ENCODE data around the gene KRTAP5-8. TPM values are rescaled to one million over a fixed set of nuclear protein-coding genes. Genes with fewer than 3 reads are reported as not detected.
A peak's percentile ranks its signal among the peaks of the same experiment; 100 is the strongest.

The KRTAP5-8 gene
- total RNA-seq, 1 donor from 2014 or later, result not detected

DNA sequence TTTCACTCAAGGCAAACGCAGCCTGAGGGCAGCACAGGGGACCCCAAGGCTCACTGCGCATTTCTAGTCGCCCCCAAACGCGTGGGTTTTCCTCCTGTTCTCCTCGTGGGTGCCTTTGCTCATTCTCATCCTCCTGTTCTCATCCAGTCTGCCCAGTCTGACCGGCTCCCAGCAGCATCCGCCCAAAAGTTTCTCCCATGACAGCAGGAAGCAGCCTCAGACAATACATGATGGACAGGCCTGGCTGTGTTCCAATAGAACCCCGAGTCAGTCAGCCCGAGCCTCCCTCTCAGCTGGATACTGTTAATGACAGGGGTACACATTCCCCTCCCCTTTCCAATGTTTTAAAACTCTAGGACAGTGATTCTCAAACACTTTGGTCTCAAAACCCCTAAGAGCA, 33.3 kb upstream of the KRTAP5-8 start:
- H3K9me3 Mint-ChIP-seq, result peaks cover 13% of the 10 kb centered on the region
- Histone ChIP-seq H3F3A (ENCODE audit: low read depth) (peaks cover 4% of the 10 kb centered on the region), H3K9me3 (ENCODE audit: low read depth) (peaks cover 6% of the 10 kb centered on the region), H3K4me1 (peaks cover 15% of the 10 kb centered on the region), H3K9ac (no peak overlapping the region), H3K27ac (no peak overlapping the region), H2AFZ (replicated peaks) (no peak overlapping the region), H3K79me2 (ENCODE audit: low read depth) (no peaks in the 10 kb centered on the region), H3K27me3 (no peaks in the 10 kb centered on the region), H3K4me2 (peak overlapping the region; percentile 64), H4K20me1 (ENCODE audit: low read depth) (no peaks in the 10 kb centered on the region), H3K36me3 (no peaks in the 10 kb centered on the region), H3K4me3 (no peak overlapping the region)
- DNase-seq (ENCODE audit: low spot score), result peak; percentile 66
- TF ChIP-seq EZH2phosphoT487 (IDR thresholded peaks at IDR 0.05) (no peak), EZH2 (IDR thresholded peaks at IDR 0.05) (no peak)
- TF ChIP-seq, protein P1, sequence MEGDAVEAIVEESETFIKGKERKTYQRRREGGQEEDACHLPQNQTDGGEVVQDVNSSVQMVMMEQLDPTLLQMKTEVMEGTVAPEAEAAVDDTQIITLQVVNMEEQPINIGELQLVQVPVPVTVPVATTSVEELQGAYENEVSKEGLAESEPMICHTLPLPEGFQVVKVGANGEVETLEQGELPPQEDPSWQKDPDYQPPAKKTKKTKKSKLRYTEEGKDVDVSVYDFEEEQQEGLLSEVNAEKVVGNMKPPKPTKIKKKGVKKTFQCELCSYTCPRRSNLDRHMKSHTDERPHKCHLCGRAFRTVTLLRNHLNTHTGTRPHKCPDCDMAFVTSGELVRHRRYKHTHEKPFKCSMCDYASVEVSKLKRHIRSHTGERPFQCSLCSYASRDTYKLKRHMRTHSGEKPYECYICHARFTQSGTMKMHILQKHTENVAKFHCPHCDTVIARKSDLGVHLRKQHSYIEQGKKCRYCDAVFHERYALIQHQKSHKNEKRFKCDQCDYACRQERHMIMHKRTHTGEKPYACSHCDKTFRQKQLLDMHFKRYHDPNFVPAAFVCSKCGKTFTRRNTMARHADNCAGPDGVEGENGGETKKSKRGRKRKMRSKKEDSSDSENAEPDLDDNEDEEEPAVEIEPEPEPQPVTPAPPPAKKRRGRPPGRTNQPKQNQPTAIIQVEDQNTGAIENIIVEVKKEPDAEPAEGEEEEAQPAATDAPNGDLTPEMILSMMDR (IDR thresholded peaks at IDR 0.05), result no peak
- H3K27ac Mint-ChIP-seq, result peak overlapping the region; percentile 78
- H3K4me1 Mint-ChIP-seq, result peaks cover 19% of the 10 kb centered on the region
- H3K36me3 Mint-ChIP-seq, result peaks cover 13% of the 10 kb centered on the region
- H3K27me3 Mint-ChIP-seq (ENCODE audit: insufficient read depth, low read depth), result peaks cover 2% of the 10 kb centered on the region
- H3K4me3 Mint-ChIP-seq, result no peak overlapping the region

DNA sequence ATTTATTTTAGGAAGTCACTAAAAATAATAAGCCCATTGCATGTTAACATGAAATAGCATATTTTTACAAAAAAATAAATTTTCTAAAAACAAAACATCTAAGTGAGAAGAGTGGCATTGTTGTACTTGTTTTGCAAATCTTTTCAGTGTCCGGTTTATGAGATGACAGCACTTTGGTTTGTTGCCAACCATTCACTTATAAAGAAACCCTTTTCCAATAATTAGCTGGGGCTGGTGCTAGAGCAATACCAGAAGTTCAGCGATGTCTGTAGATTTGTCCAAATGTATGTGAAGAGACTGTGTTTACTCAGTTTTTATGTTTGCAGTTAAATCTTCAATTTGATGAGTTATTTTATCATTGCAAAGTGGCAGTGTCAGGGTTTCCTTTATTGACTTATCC, 32.8 kb upstream of the KRTAP5-8 start:
- no peak overlapping the region for H3K4me3 ChIP-seq
- H3K9me3 ChIP-seq (ENCODE audit: low read depth), result peaks cover 6% of the 10 kb centered on the region
- no peak overlapping the region for H3K27ac ChIP-seq
- H3K4me1 ChIP-seq, result peaks cover 15% of the 10 kb centered on the region
- no peaks in the 10 kb centered on the region for H3K36me3 ChIP-seq
- no peaks in the 10 kb centered on the region for H3K79me2 ChIP-seq (ENCODE audit: low read depth)
- H2AFZ ChIP-seq (replicated peaks), result no peak overlapping the region
- H3F3A ChIP-seq (ENCODE audit: low read depth), result peaks cover 4% of the 10 kb centered on the region
- H3K27me3 ChIP-seq, result no peaks in the 10 kb centered on the region
- no peaks in the 10 kb centered on the region for H4K20me1 ChIP-seq (ENCODE audit: low read depth)
- H3K27me3 Mint-ChIP-seq (ENCODE audit: insufficient read depth, low read depth), result peaks cover 2% of the 10 kb centered on the region
- no peak overlapping the region for H3K9ac ChIP-seq
- peaks cover 13% of the 10 kb centered on the region for H3K36me3 Mint-ChIP-seq
- H3K9me3 Mint-ChIP-seq, result peaks cover 18% of the 10 kb centered on the region
- no peak overlapping the region for H3K4me3 Mint-ChIP-seq
- H3K4me2 ChIP-seq, result peak overlapping the region; percentile 64
- H3K4me1 Mint-ChIP-seq, result peaks cover 19% of the 10 kb centered on the region
- TF ChIP-seq, protein P1 (IDR thresholded peaks at IDR 0.05), result no peak
- no peak for TF ChIP-seq EZH2 (IDR thresholded peaks at IDR 0.05)
- no peak for TF ChIP-seq EZH2phosphoT487 (IDR thresholded peaks at IDR 0.05)
- no peak for DNase-seq (ENCODE audit: low spot score)
- H3K27ac Mint-ChIP-seq, result no peak overlapping the region

DNA sequence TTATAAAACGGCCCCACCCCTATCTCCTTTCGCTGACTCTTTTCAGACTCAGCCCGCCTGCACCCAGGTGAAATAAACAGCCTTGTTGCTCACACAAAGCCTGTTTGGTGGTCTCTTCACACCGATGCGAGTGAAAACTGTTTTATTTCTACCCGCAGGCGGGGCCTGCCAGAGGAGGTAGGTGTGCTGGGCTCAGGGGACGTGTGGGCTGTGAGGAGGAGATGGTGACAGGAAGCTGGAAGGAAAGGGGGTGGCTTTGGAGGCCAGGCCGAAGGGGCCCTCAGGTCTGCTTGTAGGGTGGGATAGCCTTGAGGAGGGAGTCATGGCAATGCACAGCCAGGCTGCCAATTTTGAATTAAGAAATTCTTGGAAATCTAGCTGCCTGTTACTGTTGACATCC, 32.0 kb upstream of the KRTAP5-8 start:
- peaks cover 4% of the 10 kb centered on the region for H3F3A ChIP-seq (ENCODE audit: low read depth)
- H3K4me1 ChIP-seq, result peaks cover 15% of the 10 kb centered on the region
- no peak for DNase-seq (ENCODE audit: low spot score)
- Mint-ChIP-seq H3K27me3 (ENCODE audit: insufficient read depth, low read depth) (peaks cover 2% of the 10 kb centered on the region), H3K4me1 (peaks cover 19% of the 10 kb centered on the region), H3K27ac (peak overlapping the region; percentile 60), H3K4me3 (no peak overlapping the region), H3K9me3 (peaks cover 25% of the 10 kb centered on the region), H3K36me3 (peaks cover 8% of the 10 kb centered on the region)
- H4K20me1 ChIP-seq (ENCODE audit: low read depth), result no peaks in the 10 kb centered on the region
- no peak overlapping the region for H3K27ac ChIP-seq
- no peak for TF ChIP-seq EZH2 (IDR thresholded peaks at IDR 0.05)
- TF ChIP-seq, protein P1 (IDR thresholded peaks at IDR 0.05), result no peak
- no peak for TF ChIP-seq EZH2phosphoT487 (IDR thresholded peaks at IDR 0.05)
- H3K36me3 ChIP-seq, result no peaks in the 10 kb centered on the region
- peaks cover 6% of the 10 kb centered on the region for H3K9me3 ChIP-seq (ENCODE audit: low read depth)
- no peak overlapping the region for H3K4me2 ChIP-seq
- no peak overlapping the region for H2AFZ ChIP-seq (replicated peaks)
- H3K79me2 ChIP-seq (ENCODE audit: low read depth), result no peaks in the 10 kb centered on the region
- H3K4me3 ChIP-seq, result no peak overlapping the region
- no peaks in the 10 kb centered on the region for H3K27me3 ChIP-seq
- H3K9ac ChIP-seq, result no peak overlapping the region
